Sigmoid colon (tissue), 7 donors: Measurements from ENCODE around the gene PCDH8. TPM values are rescaled to one million over a fixed set of nuclear protein-coding genes. Genes with fewer than 3 reads are reported as not detected.

Experiments
- DNase-seq: peaks from one replicate; pipeline ENCODE4 v3.0.0-alpha.2; 2019
- H3K27ac ChIP-seq, 4 donors: fragments of 200-600 bp; sonication (generic); one replicate each; pipeline ENCODE4 v1.5.1; 2016 to 2019; ENCODE audit warnings: mild to moderate bottlenecking in 1 of 4
- H3K27me3 ChIP-seq, 3 donors: fragments of 200-600 bp; sonication (generic); one replicate each; pipeline ENCODE4 v1.5.1; 2019; ENCODE audit warnings: mild to moderate bottlenecking in 1 of 3
- H3K36me3 ChIP-seq, 4 donors: fragments of 200-600 bp; sonication (generic); one replicate each; pipeline ENCODE4 v1.5.1; 2016 to 2019
- H3K4me1 ChIP-seq, 4 donors: fragments of 200-600 bp; sonication (generic); one replicate each; pipeline ENCODE4 v1.5.1; 2017 to 2019
- H3K4me3 ChIP-seq, 4 donors: fragments of 200-600 bp; sonication (generic); one replicate each; pipeline ENCODE4 v1.5.1; 2017 to 2019; ENCODE audit warnings: mild to moderate bottlenecking in 2 of 4, moderate library complexity in 1 of 4
- H3K9me3 ChIP-seq, 4 donors: fragments of 200-600 bp in 3 of 4; sonication (generic) in 3 of 4; one replicate each; pipeline versions ENCODE4 v1.5.1 to v1.6.1; 2013 to 2019
- EP300 ChIP-seq, 4 donors: sonication (generic); formaldehyde crosslinking; IDR thresholded peaks; one replicate each; pipeline ENCODE4 v1.6.1; 2017; ENCODE audit warnings: antibody characterized with exemption in 4 of 4
- POLR2A ChIP-seq, 2 donors: fragments of 450-650 bp; IDR thresholded peaks; one replicate each; pipeline ENCODE4 v1.6.1; 2016; ENCODE audit warnings: antibody characterized with exemption in 2 of 2, mild to moderate bottlenecking in 2 of 2, moderate library complexity in 2 of 2
- POLR2AphosphoS5 ChIP-seq, 4 donors: sonication (generic); formaldehyde crosslinking; IDR thresholded peaks; one replicate each; pipeline ENCODE4 v1.6.1; 2017; ENCODE audit warnings: antibody characterized with exemption in 4 of 4
- WGBS, 2 donors: extraction: QIAGEN DNeasy Blood & Tissue Kit; methylation state at CpG; one replicate each; pipeline ENCODE4 v1.1.7; 2013; 5-methylcytosine and 5-hydroxymethylcytosine counted together
- intact Hi-C: fragments of 100-400 bp; cut with DNase I; formaldehyde crosslinking; loops from one replicate; pipeline ENCODE4 v1.15.1; 2023
- polyA plus RNA-seq, 3 donors: library from polyadenylated mRNA; stranded (reverse); fragments of 200-250 nt; gene quantifications; one replicate each; pipeline ENCODE4 v1.2.3, GENCODE V29; 2013
- total RNA-seq, 4 donors: library from RNA; depleted of rRNA; stranded (reverse); fragments of >200 nt; gene quantifications; one replicate each; pipeline ENCODE4 v1.1.0, GENCODE V29; 2016
- TF ChIP-seq, protein P1 (sequence below), 4 experiments: fragments of 450-650 bp in 3 of 4; fragments of 200-600 bp in 1 of 4; IDR thresholded peaks; one replicate each; pipeline ENCODE4 v1.5.1; 2016 to 2019; ENCODE audit warnings: antibody characterized with exemption in 4 of 4, mild to moderate bottlenecking in 3 of 4, moderate library complexity in 2 of 4
- donor health status: healthy with polysubstance abuse.
- donor health status: Bipolar disorder and iron deficiency.
- donor health status: healthy.

The PCDH8 gene
- total and polyA plus RNA-seq, 7 donors, result under 0.01 to 0.81 (median 0.26) TPM; not detected in 3

DNA sequence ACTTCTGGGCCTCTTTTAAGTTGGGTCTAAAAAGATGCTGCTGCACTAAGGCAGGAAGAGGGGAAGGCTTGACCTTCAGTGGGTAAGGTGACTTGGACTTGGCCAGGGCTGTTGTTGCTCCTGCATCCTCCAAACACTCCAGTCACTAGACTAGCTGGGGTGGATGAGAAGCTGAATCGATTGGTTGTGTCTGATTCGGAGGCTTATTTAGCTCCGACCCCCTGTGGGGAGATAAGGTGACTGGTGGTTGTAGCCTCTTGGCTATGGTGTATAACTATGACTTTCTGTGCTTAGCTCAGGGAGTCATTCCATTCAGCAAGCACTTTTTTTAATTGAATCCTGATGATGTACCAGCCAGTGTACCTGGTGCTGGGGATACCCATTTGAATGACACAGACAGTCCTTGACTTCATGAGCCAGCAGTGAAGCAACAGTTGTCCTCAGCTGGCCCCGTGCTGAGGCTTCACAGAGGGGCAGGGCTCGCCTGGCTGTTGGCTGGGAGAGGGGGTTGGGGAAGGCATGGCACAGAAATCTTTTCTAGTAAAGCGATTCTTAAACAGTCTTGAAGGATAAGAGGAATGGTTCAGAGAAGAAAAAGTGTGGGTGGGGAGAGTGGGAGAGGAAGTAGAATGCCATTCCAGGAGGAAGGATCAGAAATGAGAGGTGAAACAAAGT is 9.9 kb downstream of the PCDH8 start:
- intact Hi-C loops, result no loop called here
- Histone ChIP-seq H3K4me1 (no peaks in the 10 kb centered on the region), H3K27ac (no peak overlapping the region), H3K36me3 (no peaks in the 10 kb centered on the region), H3K9me3 (no peaks in the 10 kb centered on the region), H3K4me3 (no peak overlapping the region), H3K27me3 (peaks cover 0 to 22% (median 3%) of the 10 kb centered on the region in 3 donors)
- TF ChIP-seq, protein P1, sequence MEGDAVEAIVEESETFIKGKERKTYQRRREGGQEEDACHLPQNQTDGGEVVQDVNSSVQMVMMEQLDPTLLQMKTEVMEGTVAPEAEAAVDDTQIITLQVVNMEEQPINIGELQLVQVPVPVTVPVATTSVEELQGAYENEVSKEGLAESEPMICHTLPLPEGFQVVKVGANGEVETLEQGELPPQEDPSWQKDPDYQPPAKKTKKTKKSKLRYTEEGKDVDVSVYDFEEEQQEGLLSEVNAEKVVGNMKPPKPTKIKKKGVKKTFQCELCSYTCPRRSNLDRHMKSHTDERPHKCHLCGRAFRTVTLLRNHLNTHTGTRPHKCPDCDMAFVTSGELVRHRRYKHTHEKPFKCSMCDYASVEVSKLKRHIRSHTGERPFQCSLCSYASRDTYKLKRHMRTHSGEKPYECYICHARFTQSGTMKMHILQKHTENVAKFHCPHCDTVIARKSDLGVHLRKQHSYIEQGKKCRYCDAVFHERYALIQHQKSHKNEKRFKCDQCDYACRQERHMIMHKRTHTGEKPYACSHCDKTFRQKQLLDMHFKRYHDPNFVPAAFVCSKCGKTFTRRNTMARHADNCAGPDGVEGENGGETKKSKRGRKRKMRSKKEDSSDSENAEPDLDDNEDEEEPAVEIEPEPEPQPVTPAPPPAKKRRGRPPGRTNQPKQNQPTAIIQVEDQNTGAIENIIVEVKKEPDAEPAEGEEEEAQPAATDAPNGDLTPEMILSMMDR (IDR thresholded peaks at IDR 0.05), result no peak
- no peak for TF ChIP-seq POLR2A (IDR thresholded peaks at IDR 0.05)
- TF ChIP-seq POLR2AphosphoS5 (IDR thresholded peaks at IDR 0.05), result no peak
- no peak for TF ChIP-seq EP300 (IDR thresholded peaks at IDR 0.05)
- no peak for DNase-seq
- 40 to 57% methylated on average over 6 of the region's 6 CpGs for WGBS, 2 donors

DNA sequence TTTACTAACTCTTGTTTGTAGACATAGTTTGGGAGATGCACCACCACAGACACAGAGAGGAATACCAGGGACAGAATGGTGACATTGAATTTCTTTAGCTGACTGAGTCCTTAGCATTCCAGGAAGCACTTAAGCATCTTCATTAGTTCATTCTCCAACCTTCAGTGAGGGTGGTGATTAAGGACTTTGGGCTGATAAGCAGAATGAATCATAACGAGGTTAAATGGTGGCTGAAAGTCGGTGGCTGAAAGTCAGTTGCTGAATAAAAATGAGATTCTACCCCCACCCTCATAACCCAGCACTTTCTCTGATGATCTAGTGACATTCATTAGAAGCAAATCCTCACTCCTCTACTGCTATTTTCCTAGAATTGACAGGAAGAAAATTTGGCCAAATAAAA is 10.6 kb downstream of the PCDH8 start:
- Histone ChIP-seq H3K4me1 (no peaks in the 10 kb centered on the region), H3K27ac (no peak overlapping the region), H3K36me3 (no peaks in the 10 kb centered on the region), H3K27me3 (peaks cover 0 to 16% (median 3%) of the 10 kb centered on the region in 3 donors), H3K4me3 (no peak overlapping the region), H3K9me3 (no peaks in the 10 kb centered on the region)
- TF ChIP-seq POLR2AphosphoS5 (IDR thresholded peaks at IDR 0.05) (no peak), EP300 (IDR thresholded peaks at IDR 0.05) (no peak), POLR2A (IDR thresholded peaks at IDR 0.05) (no peak)
- TF ChIP-seq, protein P1 (IDR thresholded peaks at IDR 0.05), result no peak
- 31 to 54% methylated on average over 2 of the region's 2 CpGs for WGBS, 2 donors
- DNase-seq, result no peak
- intact Hi-C loops, result no loop called here

GRCh38 chr13:52835071-52835839 is 13.2 kb downstream of the PCDH8 start:
- TF ChIP-seq, protein P1 (IDR thresholded peaks at IDR 0.05), result no peak
- TF ChIP-seq EP300 (IDR thresholded peaks at IDR 0.05), result no peak
- TF ChIP-seq POLR2A (IDR thresholded peaks at IDR 0.05), result no peak
- TF ChIP-seq POLR2AphosphoS5 (IDR thresholded peaks at IDR 0.05), result no peak
- peaks cover 0 to 4% (median 0%) of the 10 kb centered on the region in 3 donors for H3K27me3 ChIP-seq
- H3K4me3 ChIP-seq, result no peak overlapping the region
- intact Hi-C loops, result no loop called here
- no peaks in the 10 kb centered on the region for H3K4me1 ChIP-seq
- 65 to 82% methylated on average over 2 of the region's 2 CpGs for WGBS, 2 donors
- H3K36me3 ChIP-seq, result no peaks in the 10 kb centered on the region
- no peaks in the 10 kb centered on the region for H3K9me3 ChIP-seq
- DNase-seq, result no peak
- H3K27ac ChIP-seq, result no peak overlapping the region

- 74 to 83% methylated on average over 7 of the region's 7 CpGs for WGBS, 2 donors
- H3K4me1 ChIP-seq, result no peaks in the 10 kb centered on the region
- H3K36me3 ChIP-seq, result no peaks in the 10 kb centered on the region
- no peak overlapping the region for H3K27ac ChIP-seq
- no peaks in the 10 kb centered on the region for H3K9me3 ChIP-seq
- H3K4me3 ChIP-seq, result no peak overlapping the region
- no peak for DNase-seq
- intact Hi-C loops, result no loop called here
- H3K27me3 ChIP-seq, result no peaks in the 10 kb centered on the region
- TF ChIP-seq, protein P1 (IDR thresholded peaks at IDR 0.05), result no peak
- TF ChIP-seq POLR2A (IDR thresholded peaks at IDR 0.05) (no peak), POLR2AphosphoS5 (IDR thresholded peaks at IDR 0.05) (no peak), EP300 (IDR thresholded peaks at IDR 0.05) (no peak)
Measured at GRCh38 chr13:52833296-52833875, 15.1 kb downstream of the PCDH8 start.
